H1 (cell line): Measurements from ENCODE around the gene DHRS7B. TPM values are rescaled to one million over a fixed set of nuclear protein-coding genes. Genes with fewer than 3 reads are reported as not detected.

Experiments used
- CTCF ChIA-PET: fragments of 300-600 bp; sonication (Branson Sonifier 250); formaldehyde crosslinking; loops from one replicate; lab custom pipeline; 2021; ENCODE audit not compliant: partially characterized antibody; lab: Charles Lee
- POLR2A ChIA-PET: fragments of 300-600 bp; sonication (Branson Sonifier 250); formaldehyde crosslinking; loops from one replicate; lab custom pipeline; 2021; ENCODE audit warnings: inconsistent platforms; ENCODE audit not compliant: partially characterized antibody; lab: Charles Lee
- DNase-seq, 2 experiments: peaks; one replicate each; pipeline versions ENCODE4 v3.0.0 to v3.0.0-alpha.2; 2010 to 2022; ENCODE audit warnings: low spot score in 2 of 2, low read depth in 1 of 2, mixed read lengths in 1 of 2
- FAIRE-seq: peaks from 2 replicates; lab custom pipeline; 2011; peaks lifted over from hg19 to GRCh38; lab: Jason Lieb, UNC
- H2AFZ ChIP-seq: 2 replicates; pipeline ENCODE4 v1.8.1; 2012; ENCODE audit warnings: low read length, inconsistent platforms
- H2AK5ac ChIP-seq: 2 replicates; pipeline ENCODE4 v1.6.1; 2013; ENCODE audit warnings: low read depth, low read length
- H2BK120ac ChIP-seq: replicated peaks from 2 replicates; pipeline ENCODE3; 2013; ENCODE audit warnings: low read depth, low read length, inconsistent platforms
- H2BK12ac ChIP-seq: 2 replicates; pipeline ENCODE4 v1.6.1; 2013; ENCODE audit warnings: low read depth, low read length
- H2BK15ac ChIP-seq: 2 replicates; pipeline ENCODE4 v1.6.1; 2013; ENCODE audit warnings: low read length
- H2BK20ac ChIP-seq: 2 replicates; pipeline ENCODE4 v1.6.1; 2013; ENCODE audit warnings: low read length
- H2BK5ac ChIP-seq: 2 replicates; pipeline ENCODE4 v1.6.1; 2013; ENCODE audit warnings: low read depth, low read length
- H3K14ac ChIP-seq: 2 replicates; pipeline ENCODE4 v1.6.1; 2013; ENCODE audit warnings: inconsistent platforms; ENCODE audit not compliant: insufficient read length
- H3K18ac ChIP-seq: 2 replicates; pipeline ENCODE4 v1.6.1; 2013; ENCODE audit warnings: low read length; ENCODE audit errors: extremely low read depth
- H3K23ac ChIP-seq: 2 replicates; pipeline ENCODE4 v1.6.1; 2013; ENCODE audit warnings: inconsistent platforms; ENCODE audit not compliant: insufficient read length
- H3K23me2 ChIP-seq: 2 replicates; pipeline ENCODE4 v1.6.1; 2013; ENCODE audit warnings: low read depth, low read length
- H3K27ac ChIP-seq: 2 replicates; pipeline ENCODE4 v1.6.1; 2011; ENCODE audit warnings: low read depth, low read length, inconsistent platforms
- H3K27me3 ChIP-seq, 4 experiments: replicated peaks in 1 of 4; 1 replicate in 1 of 4; 2 replicates in 3 of 4; pipeline versions ENCODE4 v1.6.1 to v1.8.1; 2011 to 2013; ENCODE audit warnings: low read length in 3 of 4, mild to moderate bottlenecking in 3 of 4, inconsistent platforms in 2 of 4, mixed read lengths in 2 of 4, moderate library complexity in 1 of 4; ENCODE audit not compliant: control insufficient read depth in 3 of 4, insufficient read depth in 3 of 4; ENCODE audit errors: extremely low read depth in 1 of 4
- H3K36me3 ChIP-seq, 4 experiments: 2 replicates each; pipeline versions ENCODE4 v1.6.1 to v1.8.1; 2011 to 2013; ENCODE audit warnings: mild to moderate bottlenecking in 4 of 4, low read length in 3 of 4, moderate library complexity in 2 of 4, control low read depth in 1 of 4, inconsistent platforms in 1 of 4; ENCODE audit not compliant: insufficient read depth in 4 of 4, control insufficient read depth in 2 of 4
- H3K4ac ChIP-seq: replicated peaks from 2 replicates; pipeline ENCODE3; 2013; ENCODE audit warnings: low read length, low read depth, mixed read lengths, inconsistent platforms; ENCODE audit not compliant: insufficient read length
- H3K4me1 ChIP-seq, 4 experiments: replicated peaks in 1 of 4; 1 replicate in 1 of 4; 2 replicates in 3 of 4; pipeline versions ENCODE4 v1.6.1 to v1.8.1; 2011 to 2013; ENCODE audit warnings: low read length in 3 of 4, inconsistent platforms in 2 of 4, mixed read lengths in 1 of 4; ENCODE audit not compliant: insufficient read depth in 4 of 4, control insufficient read depth in 3 of 4
- H3K4me2 ChIP-seq, 2 experiments: 2 replicates each; pipeline versions ENCODE4 v1.6.1 to v1.8.1; 2011 to 2013; ENCODE audit warnings: low read depth in 2 of 2, low read length in 2 of 2, control low read depth in 1 of 2, inconsistent platforms in 1 of 2, mild to moderate bottlenecking in 1 of 2; ENCODE audit not compliant: insufficient read depth in 1 of 2
- H3K4me3 ChIP-seq, 4 experiments: fragments of 200-600, 300-600 bp in 1 of 4; sonication (generic), shearing (Covaris generic), sonication (Bioruptor Twin) in 1 of 4; 2 replicates each; pipeline versions ENCODE4 v1.5.1 to v1.8.1; 2011 to 2016; ENCODE audit warnings: low read length in 4 of 4, low read depth in 3 of 4, control low read depth in 2 of 4, inconsistent platforms in 2 of 4, mild to moderate bottlenecking in 2 of 4, mixed read lengths in 1 of 4, moderate library complexity in 1 of 4; ENCODE audit not compliant: insufficient read depth in 2 of 4; ENCODE audit errors: extremely low read depth in 1 of 4
- H3K56ac ChIP-seq: replicated peaks from 2 replicates; pipeline ENCODE3; 2013; ENCODE audit warnings: low read depth, mild to moderate bottlenecking, mixed read lengths, low read length, inconsistent platforms; ENCODE audit not compliant: insufficient read length
- H3K79me1 ChIP-seq: 2 replicates; pipeline ENCODE4 v1.6.1; 2013; ENCODE audit warnings: low read depth, low read length, control low read depth
- H3K79me2 ChIP-seq, 2 experiments: 2 replicates each; pipeline versions ENCODE4 v1.6.1 to v1.8.1; 2012 to 2013; ENCODE audit warnings: low read length in 2 of 2, mild to moderate bottlenecking in 2 of 2, inconsistent platforms in 1 of 2; ENCODE audit not compliant: insufficient read depth in 2 of 2, control insufficient read depth in 1 of 2
- H3K9ac ChIP-seq, 4 experiments: replicated peaks in 1 of 4; 1 replicate in 1 of 4; 2 replicates in 3 of 4; pipeline versions ENCODE4 v1.6.1 to v1.8.1; 2011 to 2013; ENCODE audit warnings: low read depth in 3 of 4, low read length in 3 of 4, control low read depth in 2 of 4, mild to moderate bottlenecking in 2 of 4, moderate library complexity in 2 of 4, inconsistent platforms in 1 of 4; ENCODE audit errors: extremely low read depth in 1 of 4
- H3K9me3 ChIP-seq, 2 experiments: 2 replicates each; pipeline versions ENCODE4 v1.6.1 to v1.8.1; 2012 to 2013; ENCODE audit warnings: mild to moderate bottlenecking in 2 of 2, moderate library complexity in 2 of 2, control low read depth in 1 of 2, inconsistent platforms in 1 of 2, low read depth in 1 of 2, low read length in 1 of 2, mixed read lengths in 1 of 2; ENCODE audit not compliant: insufficient read depth in 2 of 2
- H4K20me1 ChIP-seq, 2 experiments: replicated peaks in 1 of 2; 2 replicates each; pipeline versions ENCODE3 to v1.8.1; 2011 to 2013; ENCODE audit warnings: inconsistent platforms in 2 of 2, low read length in 2 of 2, mild to moderate bottlenecking in 1 of 2; ENCODE audit not compliant: insufficient read depth in 2 of 2, control insufficient read depth in 1 of 2
- H4K5ac ChIP-seq: 2 replicates; pipeline ENCODE4 v1.6.1; 2013; ENCODE audit warnings: low read length, low read depth, mixed read lengths, inconsistent platforms; ENCODE audit not compliant: insufficient read length
- H4K8ac ChIP-seq: 2 replicates; pipeline ENCODE4 v1.8.0; 2013; ENCODE audit warnings: mild to moderate bottlenecking, moderate library complexity, low read length, inconsistent platforms; ENCODE audit not compliant: insufficient read depth; ENCODE audit errors: extremely low read depth
- H4K91ac ChIP-seq: replicated peaks from 2 replicates; pipeline ENCODE3; 2013; ENCODE audit warnings: low read length, mixed read lengths, inconsistent platforms; ENCODE audit not compliant: insufficient read length
- ASH2L ChIP-seq: fragments of 200-600, 300-600 bp; sonication (generic); IDR thresholded peaks from one replicate; pipeline ENCODE4 v1.7.1; 2017; ENCODE audit warnings: low read length
- BRCA1 ChIP-seq: IDR thresholded peaks from 2 replicates; pipeline ENCODE4 v1.6.1; 2012; ENCODE audit warnings: low read depth, low read length, improper control_type of control experiment
- CTBP2 ChIP-seq: IDR thresholded peaks from 2 replicates; pipeline ENCODE4 v1.7.0; 2011; ENCODE audit warnings: borderline replicate concordance, mild to moderate bottlenecking, moderate library complexity, mixed read lengths, low read length; ENCODE audit not compliant: insufficient read depth, insufficient read length
- FOSL1 ChIP-seq: IDR thresholded peaks from 2 replicates; pipeline ENCODE4 v1.6.1; 2011; ENCODE audit warnings: mild to moderate bottlenecking, low read depth, low read length, moderate library complexity; ENCODE audit not compliant: insufficient read depth
- JUND ChIP-seq: IDR thresholded peaks from 2 replicates; pipeline ENCODE4 v1.6.1; 2011; ENCODE audit warnings: mild to moderate bottlenecking, improper control_type of control experiment, low read length
- POU5F1 ChIP-seq: IDR thresholded peaks from 2 replicates; pipeline ENCODE4 v1.6.1; 2011; ENCODE audit warnings: low read depth, mild to moderate bottlenecking, low read length, moderate library complexity
- RXRA ChIP-seq: IDR thresholded peaks from 2 replicates; pipeline ENCODE4 v1.6.1; 2011; ENCODE audit warnings: low read depth, mild to moderate bottlenecking, low read length, moderate library complexity; ENCODE audit not compliant: insufficient read depth
- SIRT6 ChIP-seq: IDR thresholded peaks from one replicate; pipeline ENCODE4 v1.7.1; 2012; ENCODE audit warnings: low read length, inconsistent platforms
- SUZ12 ChIP-seq: fragments of 200-600 bp; sonication (generic); IDR thresholded peaks from 2 replicates; pipeline ENCODE4 v1.6.1; 2012; ENCODE audit warnings: mild to moderate bottlenecking, inconsistent platforms, low read length, moderate library complexity, mixed read lengths
- TAF1 ChIP-seq: IDR thresholded peaks from 2 replicates; pipeline ENCODE4 v1.6.1; 2011; ENCODE audit warnings: mild to moderate bottlenecking, low read depth, low read length
- TAF7 ChIP-seq: optimal IDR thresholded peaks from 2 replicates; pipeline ENCODE3; 2011; ENCODE audit warnings: low read depth, mild to moderate bottlenecking, inconsistent platforms, low read length, moderate library complexity, borderline replicate concordance
- TBP ChIP-seq: IDR thresholded peaks from 2 replicates; pipeline ENCODE4 v1.6.1; 2011; ENCODE audit warnings: low read depth, low read length, improper control_type of control experiment
- WGBS, 2 experiments: shearing (Covaris generic) in 1 of 2; methylation state at CpG; one replicate each; pipeline versions ENCODE4 v1.1.6 to v1.1.7; 2013 to 2015; ENCODE audit warnings: low lambda C conversion rate in 2 of 2, mixed read lengths in 2 of 2, inconsistent platforms in 1 of 2, low coverage in 1 of 2, missing lambda C conversion rate in 1 of 2; ENCODE audit not compliant: insufficient replicate concordance in 2 of 2, insufficient coverage in 1 of 2, insufficient read length in 1 of 2; ENCODE audit errors: extremely low coverage in 1 of 2, missing lambda C conversion rate in 1 of 2; 5-methylcytosine and 5-hydroxymethylcytosine counted together
- polyA plus RNA-seq, 7 experiments: library from polyadenylated mRNA; depleted of rRNA in 3 of 7; stranded (reverse) in 5 of 7; unstranded in 2 of 7; fragments of >200 nt in 5 of 7; fragments of 200-250 nt in 2 of 7; gene quantifications; 1 replicate in 5 of 7; 2 replicates in 1 of 7; 4 replicates in 1 of 7; pipeline versions ENCODE4 v1.2.1 to v1.2.3, GENCODE V29; 2011 to 2013; ENCODE audit warnings: missing spikeins in 2 of 7, mixed read lengths in 2 of 7
- total RNA-seq: library from RNA; stranded (reverse); fragmentation: NEBNext Ultra II Directional; extraction: Animal tissue kit (Norgen Biotek cat#: 25700); gene quantifications from 2 replicates; pipeline ENCODE4 v1.2.1, GENCODE V29; 2021

Gene DHRS7B
- total and polyA plus RNA-seq, 2 of the 8 experiments (the other 6 are each of a cell fraction or from before 2014, with no cell fraction given): 11.0 to 27.9 TPM

DNA sequence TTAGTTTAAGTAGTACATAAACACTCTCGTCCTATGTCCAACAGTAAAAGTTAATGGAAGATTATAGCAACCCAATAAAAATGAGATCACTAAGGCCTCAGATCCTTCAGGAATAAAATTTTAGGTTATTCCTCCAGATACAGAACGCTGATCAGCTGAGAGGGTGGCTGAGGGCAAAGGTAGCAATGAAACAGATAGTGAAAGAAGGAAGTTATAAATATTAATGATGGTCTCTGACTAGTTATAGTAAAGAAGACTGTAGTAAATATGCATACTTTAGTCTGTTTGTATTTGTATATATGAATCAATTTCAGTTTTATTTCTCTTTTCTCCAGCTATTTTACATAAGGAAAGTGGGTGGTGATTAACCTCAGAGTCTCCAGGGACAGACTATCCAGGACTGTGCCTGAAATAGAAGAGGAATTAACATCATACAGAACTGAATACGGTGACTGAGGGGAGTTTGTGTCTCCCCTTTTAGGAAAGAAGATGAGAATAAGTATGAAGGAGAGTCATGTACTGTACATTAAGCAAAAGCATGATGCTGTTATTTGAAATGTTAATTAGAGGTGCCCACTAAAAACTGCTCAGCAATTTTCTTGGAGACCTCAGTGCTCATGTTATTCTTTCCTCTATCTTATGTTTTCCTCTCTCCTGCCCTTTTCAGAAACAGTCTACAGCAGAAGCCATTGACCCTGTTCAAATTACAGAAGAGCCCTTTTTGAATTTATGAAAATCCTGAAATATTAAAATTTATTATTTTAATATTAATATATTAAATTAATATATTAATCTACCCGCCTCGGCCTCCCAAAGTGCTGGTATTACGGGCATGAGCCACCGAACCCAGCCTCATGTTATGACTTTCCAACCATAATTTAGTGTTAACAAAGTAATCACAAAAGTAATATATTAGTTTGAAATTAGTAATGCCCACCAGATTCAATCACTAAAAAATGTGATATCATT lies 36.5 kb upstream of the DHRS7B start:
- H4K5ac ChIP-seq: no peak overlapping the region
- no peaks in the 10 kb centered on the region for H3K36me3 ChIP-seq
- H2BK12ac ChIP-seq: no peak overlapping the region
- H3K23me2 ChIP-seq: no peaks in the 10 kb centered on the region
- H2BK5ac ChIP-seq: no peak overlapping the region
- no peak overlapping the region for H2AK5ac ChIP-seq
- no peaks in the 10 kb centered on the region for H3K4me1 ChIP-seq
- H2BK15ac ChIP-seq: no peak overlapping the region
- H2AFZ ChIP-seq: no peak overlapping the region
- no peak overlapping the region for H3K27ac ChIP-seq
- no peaks in the 10 kb centered on the region for H3K27me3 ChIP-seq
- no peak overlapping the region for H3K4me3 ChIP-seq
- no peak overlapping the region for H3K4me2 ChIP-seq
- H3K79me1 ChIP-seq: no peaks in the 10 kb centered on the region
- H3K23ac ChIP-seq: no peak overlapping the region
- no peak for DNase-seq
- CTCF ChIA-PET: interaction anchor here (1.2 to 2.0 kb wide), 3 partner anchors 9 to 29 kb away, joined by 3 to 6 read pairs (median 5); no protein-coding TSS in a partner anchor
- FAIRE-seq: no peak
- no peaks in the 10 kb centered on the region for H4K20me1 ChIP-seq
- H3K4ac ChIP-seq: no peak overlapping the region
- no peak overlapping the region for H2BK120ac ChIP-seq
- no peak overlapping the region for H3K56ac ChIP-seq
- no peak overlapping the region for H3K14ac ChIP-seq
- H4K8ac ChIP-seq: no peak overlapping the region
- H2BK20ac ChIP-seq: no peak overlapping the region
- no peak overlapping the region for H3K9ac ChIP-seq
- POLR2A ChIA-PET: no interaction called here
- 91% methylated on average over 7 of the region's 7 CpGs; no CpG with 5 or more reads in 1 of the 2 experiments for whole genome bisulfite sequencing, 2 experiments
- no peaks in the 10 kb centered on the region for H3K79me2 ChIP-seq
- H3K9me3 ChIP-seq: no peaks in the 10 kb centered on the region; a peak in 1 of 4 replicates
- no peak overlapping the region for H4K91ac ChIP-seq
- H3K18ac ChIP-seq: no peak overlapping the region
- TF ChIP-seq POU5F1 (no peak), FOSL1 (no peak), TAF7 (no peak), SIRT6 (no peak), BRCA1 (no peak), RXRA (no peak), TBP (no peak), TAF1 (no peak), CTBP2 (no peak), ASH2L (no peak), SUZ12 (no peak), JUND (no peak)
